ENCODE results near the gene MRGPRX3.

DNA sequence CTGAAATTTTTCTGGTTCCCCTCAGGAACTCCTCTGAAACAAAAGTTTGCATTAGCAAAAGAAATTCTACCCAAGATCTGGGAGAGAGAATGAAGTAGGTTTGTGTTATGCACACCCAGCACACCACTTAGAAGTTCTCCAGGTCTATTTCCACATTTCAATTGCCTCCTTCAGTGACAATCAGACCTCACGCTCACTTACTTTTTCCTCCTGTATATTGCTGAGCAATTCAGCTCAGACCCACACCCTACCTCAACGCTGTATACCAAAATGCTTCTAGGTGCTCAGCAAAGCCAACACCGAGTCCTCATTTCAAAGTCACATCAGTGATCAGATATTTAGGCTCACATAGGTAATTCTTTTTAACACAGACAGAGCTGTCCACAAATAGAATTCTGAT is 19.2 kb downstream of the MRGPRX3 start:
- TF ChIP-seq POLR2AphosphoS5 (IDR thresholded peaks at IDR 0.05; ENCODE audit: insufficient read depth, low read depth, low read length) (no peak), GATA2 (IDR thresholded peaks at IDR 0.05; ENCODE audit: insufficient read depth, insufficient read length, low read depth, low read length) (no peak), EZH2 (IDR thresholded peaks at IDR 0.05; ENCODE audit: borderline replicate concordance, low read depth, low read length, severe bottlenecking) (no peak), POLR2A (IDR thresholded peaks at IDR 0.05; ENCODE audit: low read depth, low read length) (no peak)
- TF ChIP-seq, protein P1, sequence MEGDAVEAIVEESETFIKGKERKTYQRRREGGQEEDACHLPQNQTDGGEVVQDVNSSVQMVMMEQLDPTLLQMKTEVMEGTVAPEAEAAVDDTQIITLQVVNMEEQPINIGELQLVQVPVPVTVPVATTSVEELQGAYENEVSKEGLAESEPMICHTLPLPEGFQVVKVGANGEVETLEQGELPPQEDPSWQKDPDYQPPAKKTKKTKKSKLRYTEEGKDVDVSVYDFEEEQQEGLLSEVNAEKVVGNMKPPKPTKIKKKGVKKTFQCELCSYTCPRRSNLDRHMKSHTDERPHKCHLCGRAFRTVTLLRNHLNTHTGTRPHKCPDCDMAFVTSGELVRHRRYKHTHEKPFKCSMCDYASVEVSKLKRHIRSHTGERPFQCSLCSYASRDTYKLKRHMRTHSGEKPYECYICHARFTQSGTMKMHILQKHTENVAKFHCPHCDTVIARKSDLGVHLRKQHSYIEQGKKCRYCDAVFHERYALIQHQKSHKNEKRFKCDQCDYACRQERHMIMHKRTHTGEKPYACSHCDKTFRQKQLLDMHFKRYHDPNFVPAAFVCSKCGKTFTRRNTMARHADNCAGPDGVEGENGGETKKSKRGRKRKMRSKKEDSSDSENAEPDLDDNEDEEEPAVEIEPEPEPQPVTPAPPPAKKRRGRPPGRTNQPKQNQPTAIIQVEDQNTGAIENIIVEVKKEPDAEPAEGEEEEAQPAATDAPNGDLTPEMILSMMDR (IDR thresholded peaks at IDR 0.05; ENCODE audit: extremely low read depth in 1 of 2, insufficient read depth in 1 of 2, low read depth in 1 of 2, low read length in 2 of 2) = no peak
- TF ChIP-seq, protein P2, sequence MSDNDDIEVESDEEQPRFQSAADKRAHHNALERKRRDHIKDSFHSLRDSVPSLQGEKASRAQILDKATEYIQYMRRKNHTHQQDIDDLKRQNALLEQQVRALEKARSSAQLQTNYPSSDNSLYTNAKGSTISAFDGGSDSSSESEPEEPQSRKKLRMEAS (IDR thresholded peaks at IDR 0.05; ENCODE audit: insufficient read depth, insufficient read length) = no peak

All from endothelial cell of umbilical vein (primary cell).